ENCODE data around the gene GPR6. TPM values are rescaled to one million over a fixed set of nuclear protein-coding genes. Genes with fewer than 3 reads are reported as not detected.

Gene GPR6
- total RNA-seq = not detected

- no peak within 1 kb of the TSS for H3K27ac ChIP-seq (ENCODE audit: low read depth, low read length)
- H3K4me3 ChIP-seq (ENCODE audit: low read length in 3 of 3) = no peak within 1 kb of the TSS
- H3K27me3 ChIP-seq (ENCODE audit: control insufficient read depth in 3 of 3, insufficient read depth in 3 of 3, low read length in 3 of 3) = peaks cover 24 to 43% (median 42%) of the 10 kb centered on the region in 3 donors
- H3K9ac ChIP-seq (ENCODE audit: low read depth in 1 of 3, low read length in 3 of 3) = no peak within 1 kb of the TSS
- no peaks in the 10 kb centered on the region for H3K36me3 ChIP-seq (ENCODE audit: control insufficient read depth in 3 of 3, insufficient read depth in 3 of 3, low read length in 3 of 3)
- no peaks in the 10 kb centered on the region for H3K4me1 ChIP-seq (ENCODE audit: control insufficient read depth in 3 of 3, insufficient read depth in 3 of 3, low read length in 3 of 3)
- H3K9me3 ChIP-seq (ENCODE audit: control insufficient read depth in 3 of 3, low read length in 3 of 3) = no peaks in the 10 kb centered on the region
Measured at GRCh38 chr6:109978174-109979032, at the start of gene GPR6. TSS of gene GPR6 (plus strand) at chr6:109978311. CDS start at chr6:109979113, 802 bp downstream.

GRCh38 chr6:109934293-109934692 is 43.8 kb upstream of the GPR6 start:
- Histone ChIP-seq H3K4me3 (ENCODE audit: low read length in 3 of 3) (no peak overlapping the region), H3K4me1 (ENCODE audit: control insufficient read depth in 3 of 3, insufficient read depth in 3 of 3, low read length in 3 of 3) (no peaks in the 10 kb centered on the region), H3K9ac (ENCODE audit: low read depth in 1 of 3, low read length in 3 of 3) (no peak overlapping the region), H3K9me3 (ENCODE audit: control insufficient read depth in 3 of 3, low read length in 3 of 3) (peaks cover 0 to 5% (median 0%) of the 10 kb centered on the region in 3 donors), H3K36me3 (ENCODE audit: control insufficient read depth in 3 of 3, insufficient read depth in 3 of 3, low read length in 3 of 3) (no peaks in the 10 kb centered on the region), H3K27ac (ENCODE audit: low read depth, low read length) (no peak overlapping the region), H3K27me3 (ENCODE audit: control insufficient read depth in 3 of 3, insufficient read depth in 3 of 3, low read length in 3 of 3) (no peaks in the 10 kb centered on the region)

GRCh38 chr6:109939654-109940053 is 38.5 kb upstream of the GPR6 start:
- Histone ChIP-seq H3K9me3 (ENCODE audit: control insufficient read depth in 3 of 3, low read length in 3 of 3) (peaks cover 0 to 5% (median 0%) of the 10 kb centered on the region in 3 donors), H3K9ac (ENCODE audit: low read depth in 1 of 3, low read length in 3 of 3) (no peak overlapping the region), H3K27me3 (ENCODE audit: control insufficient read depth in 3 of 3, insufficient read depth in 3 of 3, low read length in 3 of 3) (peaks cover 0 to 4% (median 0%) of the 10 kb centered on the region in 3 donors), H3K4me3 (ENCODE audit: low read length in 3 of 3) (no peak overlapping the region), H3K4me1 (ENCODE audit: control insufficient read depth in 3 of 3, insufficient read depth in 3 of 3, low read length in 3 of 3) (no peaks in the 10 kb centered on the region), H3K36me3 (ENCODE audit: control insufficient read depth in 3 of 3, insufficient read depth in 3 of 3, low read length in 3 of 3) (no peaks in the 10 kb centered on the region), H3K27ac (ENCODE audit: low read depth, low read length) (no peak overlapping the region)

GRCh38 chr6:109944448-109944847 is 33.7 kb upstream of the GPR6 start:
- H3K9me3 ChIP-seq (ENCODE audit: control insufficient read depth in 3 of 3, low read length in 3 of 3) = no peaks in the 10 kb centered on the region
- no peaks in the 10 kb centered on the region for H3K4me1 ChIP-seq (ENCODE audit: control insufficient read depth in 3 of 3, insufficient read depth in 3 of 3, low read length in 3 of 3)
- no peak overlapping the region for H3K4me3 ChIP-seq (ENCODE audit: low read length in 3 of 3)
- H3K27ac ChIP-seq (ENCODE audit: low read depth, low read length) = no peak overlapping the region
- no peak overlapping the region for H3K9ac ChIP-seq (ENCODE audit: low read depth in 1 of 3, low read length in 3 of 3)
- peaks cover 0 to 4% (median 3%) of the 10 kb centered on the region in 3 donors for H3K27me3 ChIP-seq (ENCODE audit: control insufficient read depth in 3 of 3, insufficient read depth in 3 of 3, low read length in 3 of 3)
- H3K36me3 ChIP-seq (ENCODE audit: control insufficient read depth in 3 of 3, insufficient read depth in 3 of 3, low read length in 3 of 3) = no peaks in the 10 kb centered on the region

GRCh38 chr6:109945091-109945490 is 33.0 kb upstream of the GPR6 start:
- H3K27ac ChIP-seq (ENCODE audit: low read depth, low read length) = no peak overlapping the region

GRCh38 chr6:109946979-109947378 is 31.1 kb upstream of the GPR6 start:
- no peak overlapping the region for H3K9ac ChIP-seq (ENCODE audit: low read depth in 1 of 3, low read length in 3 of 3)
- H3K27me3 ChIP-seq (ENCODE audit: control insufficient read depth in 3 of 3, insufficient read depth in 3 of 3, low read length in 3 of 3) = peaks cover 0 to 4% (median 3%) of the 10 kb centered on the region in 3 donors
- H3K4me3 ChIP-seq (ENCODE audit: low read length in 3 of 3) = no peak overlapping the region
- H3K27ac ChIP-seq (ENCODE audit: low read depth, low read length) = no peak overlapping the region
- no peaks in the 10 kb centered on the region for H3K9me3 ChIP-seq (ENCODE audit: control insufficient read depth in 3 of 3, low read length in 3 of 3)
- H3K4me1 ChIP-seq (ENCODE audit: control insufficient read depth in 3 of 3, insufficient read depth in 3 of 3, low read length in 3 of 3) = no peaks in the 10 kb centered on the region
- H3K36me3 ChIP-seq (ENCODE audit: control insufficient read depth in 3 of 3, insufficient read depth in 3 of 3, low read length in 3 of 3) = no peaks in the 10 kb centered on the region

More at GRCh38 chr6:109945091-109945490, 33.0 kb upstream of the GPR6 start:
- H3K9ac ChIP-seq (ENCODE audit: low read depth in 1 of 3, low read length in 3 of 3) = no peak overlapping the region
- H3K4me1 ChIP-seq (ENCODE audit: control insufficient read depth in 3 of 3, insufficient read depth in 3 of 3, low read length in 3 of 3) = no peaks in the 10 kb centered on the region
- H3K4me3 ChIP-seq (ENCODE audit: low read length in 3 of 3) = no peak overlapping the region
- no peaks in the 10 kb centered on the region for H3K9me3 ChIP-seq (ENCODE audit: control insufficient read depth in 3 of 3, low read length in 3 of 3)
- peaks cover 0 to 4% (median 3%) of the 10 kb centered on the region in 3 donors for H3K27me3 ChIP-seq (ENCODE audit: control insufficient read depth in 3 of 3, insufficient read depth in 3 of 3, low read length in 3 of 3)
- H3K36me3 ChIP-seq (ENCODE audit: control insufficient read depth in 3 of 3, insufficient read depth in 3 of 3, low read length in 3 of 3) = no peaks in the 10 kb centered on the region

- H3K9ac ChIP-seq (ENCODE audit: low read depth in 1 of 3, low read length in 3 of 3) = no peak overlapping the region
- H3K9me3 ChIP-seq (ENCODE audit: control insufficient read depth in 3 of 3, low read length in 3 of 3) = no peaks in the 10 kb centered on the region
- no peak overlapping the region for H3K4me3 ChIP-seq (ENCODE audit: low read length in 3 of 3)
- no peak overlapping the region for H3K27ac ChIP-seq (ENCODE audit: low read depth, low read length)
- H3K4me1 ChIP-seq (ENCODE audit: control insufficient read depth in 3 of 3, insufficient read depth in 3 of 3, low read length in 3 of 3) = no peaks in the 10 kb centered on the region
- peaks cover 0 to 3% (median 2%) of the 10 kb centered on the region in 3 donors for H3K27me3 ChIP-seq (ENCODE audit: control insufficient read depth in 3 of 3, insufficient read depth in 3 of 3, low read length in 3 of 3)
- no peaks in the 10 kb centered on the region for H3K36me3 ChIP-seq (ENCODE audit: control insufficient read depth in 3 of 3, insufficient read depth in 3 of 3, low read length in 3 of 3)
Measured at GRCh38 chr6:109949281-109950065, 28.6 kb upstream of the GPR6 start.

- no peaks in the 10 kb centered on the region for H3K4me1 ChIP-seq (ENCODE audit: control insufficient read depth in 3 of 3, insufficient read depth in 3 of 3, low read length in 3 of 3)
- no peaks in the 10 kb centered on the region for H3K27me3 ChIP-seq (ENCODE audit: control insufficient read depth in 3 of 3, insufficient read depth in 3 of 3, low read length in 3 of 3)
- H3K9me3 ChIP-seq (ENCODE audit: control insufficient read depth in 3 of 3, low read length in 3 of 3) = no peaks in the 10 kb centered on the region
- no peak overlapping the region for H3K27ac ChIP-seq (ENCODE audit: low read depth, low read length)
- H3K4me3 ChIP-seq (ENCODE audit: low read length in 3 of 3) = no peak overlapping the region
- H3K36me3 ChIP-seq (ENCODE audit: control insufficient read depth in 3 of 3, insufficient read depth in 3 of 3, low read length in 3 of 3) = no peaks in the 10 kb centered on the region
- no peak overlapping the region for H3K9ac ChIP-seq (ENCODE audit: low read depth in 1 of 3, low read length in 3 of 3)
Measured at GRCh38 chr6:109955491-109955890, 22.6 kb upstream of the GPR6 start.

- no peak overlapping the region for H3K4me3 ChIP-seq (ENCODE audit: low read length in 3 of 3)
- H3K9me3 ChIP-seq (ENCODE audit: control insufficient read depth in 3 of 3, low read length in 3 of 3) = peaks cover 0 to 3% (median 0%) of the 10 kb centered on the region in 3 donors
- no peak overlapping the region for H3K27ac ChIP-seq (ENCODE audit: low read depth, low read length)
- H3K9ac ChIP-seq (ENCODE audit: low read depth in 1 of 3, low read length in 3 of 3) = no peak overlapping the region
- no peaks in the 10 kb centered on the region for H3K36me3 ChIP-seq (ENCODE audit: control insufficient read depth in 3 of 3, insufficient read depth in 3 of 3, low read length in 3 of 3)
- no peaks in the 10 kb centered on the region for H3K4me1 ChIP-seq (ENCODE audit: control insufficient read depth in 3 of 3, insufficient read depth in 3 of 3, low read length in 3 of 3)
- H3K27me3 ChIP-seq (ENCODE audit: control insufficient read depth in 3 of 3, insufficient read depth in 3 of 3, low read length in 3 of 3) = no peaks in the 10 kb centered on the region
Measured at GRCh38 chr6:109958626-109959025, 19.5 kb upstream of the GPR6 start.

GRCh38 chr6:109961611-109962041 is 16.5 kb upstream of the GPR6 start:
- Histone ChIP-seq H3K9me3 (ENCODE audit: control insufficient read depth in 3 of 3, low read length in 3 of 3) (peaks cover 0 to 6% (median 3%) of the 10 kb centered on the region in 3 donors), H3K27ac (ENCODE audit: low read depth, low read length) (no peak overlapping the region), H3K4me1 (ENCODE audit: control insufficient read depth in 3 of 3, insufficient read depth in 3 of 3, low read length in 3 of 3) (no peaks in the 10 kb centered on the region), H3K36me3 (ENCODE audit: control insufficient read depth in 3 of 3, insufficient read depth in 3 of 3, low read length in 3 of 3) (no peaks in the 10 kb centered on the region), H3K9ac (ENCODE audit: low read depth in 1 of 3, low read length in 3 of 3) (no peak overlapping the region), H3K27me3 (ENCODE audit: control insufficient read depth in 3 of 3, insufficient read depth in 3 of 3, low read length in 3 of 3) (no peaks in the 10 kb centered on the region), H3K4me3 (ENCODE audit: low read length in 3 of 3) (no peak overlapping the region)
